ENCODE results near the gene MLNR. TPM values are rescaled to one million over a fixed set of nuclear protein-coding genes. Genes with fewer than 3 reads are reported as not detected.

MLNR gene
- polyA plus RNA-seq, 1 donor from 2014 or later = not detected

GRCh38 chr13:49234741-49235140 lies 14.6 kb downstream of the MLNR start:
- no peaks in the 10 kb centered on the region for H3K9me2 ChIP-seq (ENCODE audit: insufficient read depth, low read length)
- no peak for TF ChIP-seq MXI1 (conservative IDR thresholded peaks at IDR 0.05; ENCODE audit: poor library complexity, severe bottlenecking)
- TF ChIP-seq, protein P1, sequence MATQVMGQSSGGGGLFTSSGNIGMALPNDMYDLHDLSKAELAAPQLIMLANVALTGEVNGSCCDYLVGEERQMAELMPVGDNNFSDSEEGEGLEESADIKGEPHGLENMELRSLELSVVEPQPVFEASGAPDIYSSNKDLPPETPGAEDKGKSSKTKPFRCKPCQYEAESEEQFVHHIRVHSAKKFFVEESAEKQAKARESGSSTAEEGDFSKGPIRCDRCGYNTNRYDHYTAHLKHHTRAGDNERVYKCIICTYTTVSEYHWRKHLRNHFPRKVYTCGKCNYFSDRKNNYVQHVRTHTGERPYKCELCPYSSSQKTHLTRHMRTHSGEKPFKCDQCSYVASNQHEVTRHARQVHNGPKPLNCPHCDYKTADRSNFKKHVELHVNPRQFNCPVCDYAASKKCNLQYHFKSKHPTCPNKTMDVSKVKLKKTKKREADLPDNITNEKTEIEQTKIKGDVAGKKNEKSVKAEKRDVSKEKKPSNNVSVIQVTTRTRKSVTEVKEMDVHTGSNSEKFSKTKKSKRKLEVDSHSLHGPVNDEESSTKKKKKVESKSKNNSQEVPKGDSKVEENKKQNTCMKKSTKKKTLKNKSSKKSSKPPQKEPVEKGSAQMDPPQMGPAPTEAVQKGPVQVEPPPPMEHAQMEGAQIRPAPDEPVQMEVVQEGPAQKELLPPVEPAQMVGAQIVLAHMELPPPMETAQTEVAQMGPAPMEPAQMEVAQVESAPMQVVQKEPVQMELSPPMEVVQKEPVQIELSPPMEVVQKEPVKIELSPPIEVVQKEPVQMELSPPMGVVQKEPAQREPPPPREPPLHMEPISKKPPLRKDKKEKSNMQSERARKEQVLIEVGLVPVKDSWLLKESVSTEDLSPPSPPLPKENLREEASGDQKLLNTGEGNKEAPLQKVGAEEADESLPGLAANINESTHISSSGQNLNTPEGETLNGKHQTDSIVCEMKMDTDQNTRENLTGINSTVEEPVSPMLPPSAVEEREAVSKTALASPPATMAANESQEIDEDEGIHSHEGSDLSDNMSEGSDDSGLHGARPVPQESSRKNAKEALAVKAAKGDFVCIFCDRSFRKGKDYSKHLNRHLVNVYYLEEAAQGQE (IDR thresholded peaks at IDR 0.05; ENCODE audit: borderline replicate concordance) = no peak
- H3K9ac ChIP-seq (ENCODE audit: low read length) = no peak overlapping the region
- H3K4me2 ChIP-seq (ENCODE audit: low read length) = no peak overlapping the region
- no peak overlapping the region for H3K27ac ChIP-seq (ENCODE audit: low read length)
- H4K20me1 ChIP-seq (ENCODE audit: insufficient read depth) = no peaks in the 10 kb centered on the region
- H3K9me3 ChIP-seq (ENCODE audit: low read length) = no peaks in the 10 kb centered on the region
- no peak overlapping the region for H3K4me3 ChIP-seq (ENCODE audit: low read length)
- no peaks in the 10 kb centered on the region for H3K79me2 ChIP-seq (replicated peaks; ENCODE audit: insufficient read depth, low read length)
- H3F3A ChIP-seq (ENCODE audit: insufficient read depth, low read length, poor library complexity, severe bottlenecking) = no peaks in the 10 kb centered on the region
- H2AFZ ChIP-seq (ENCODE audit: low read depth, low read length) = no peak overlapping the region
- no peaks in the 10 kb centered on the region for H3K36me3 ChIP-seq (ENCODE audit: insufficient read depth, low read length)
- H3K27me3 ChIP-seq (ENCODE audit: insufficient read depth, low read depth, low read length) = no peaks in the 10 kb centered on the region

DNA sequence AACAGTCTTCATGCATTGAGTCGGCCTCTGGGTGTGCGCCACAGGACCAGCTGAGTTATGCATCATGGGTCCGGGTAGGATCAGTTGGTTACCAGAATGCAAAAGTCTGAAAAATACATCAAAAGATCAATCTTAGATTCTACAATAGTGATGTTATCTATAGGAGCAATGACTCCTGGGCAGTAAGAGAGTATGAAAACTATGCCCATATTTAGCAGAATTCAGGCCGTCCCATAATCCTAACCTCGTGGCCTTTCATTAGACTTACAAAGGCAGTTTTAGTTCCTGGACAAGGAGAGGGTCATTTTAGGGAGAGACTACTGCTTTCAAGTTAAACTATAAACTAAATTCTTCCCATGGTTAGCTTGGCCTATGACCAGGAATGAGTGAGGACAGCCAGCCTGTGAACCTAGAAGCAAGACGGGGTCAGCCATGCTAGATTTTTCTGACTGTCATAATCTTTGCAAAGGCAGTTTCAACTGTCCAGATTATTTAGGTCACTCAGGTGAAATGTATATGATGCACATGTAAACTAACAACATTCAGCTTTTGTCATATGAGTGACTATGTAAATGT lies 15.8 kb downstream of the MLNR start:
- H2AFZ ChIP-seq (ENCODE audit: low read depth, low read length) = no peak overlapping the region

DNA sequence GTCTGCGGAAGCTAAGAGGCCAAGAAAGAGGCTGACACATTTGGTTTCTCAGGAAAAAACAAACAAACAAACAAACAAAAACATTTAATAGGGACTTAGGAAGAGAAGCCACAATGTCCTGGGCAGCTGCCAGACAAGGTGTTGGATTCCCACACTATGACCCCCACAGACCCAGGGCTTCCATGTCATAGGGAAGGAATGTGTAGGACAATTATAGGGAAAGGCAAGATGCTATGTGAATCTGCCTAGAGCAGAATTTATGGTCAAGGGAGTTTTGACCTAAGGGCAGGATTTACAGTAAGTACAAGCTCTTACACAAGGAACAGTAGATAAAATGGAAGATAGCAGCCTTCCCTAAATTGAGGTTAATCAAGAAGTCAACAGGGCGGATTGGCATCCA lies 18.5 kb downstream of the MLNR start:
- H3K9me2 ChIP-seq (ENCODE audit: insufficient read depth, low read length) = no peaks in the 10 kb centered on the region

More for the DNA sequence above, 15.8 kb downstream of the MLNR start:
- Histone ChIP-seq H3K9ac (ENCODE audit: low read length) (no peak overlapping the region), H3K79me2 (replicated peaks; ENCODE audit: insufficient read depth, low read length) (no peaks in the 10 kb centered on the region), H3K9me2 (ENCODE audit: insufficient read depth, low read length) (no peaks in the 10 kb centered on the region), H3K27ac (ENCODE audit: low read length) (no peak overlapping the region), H3K36me3 (ENCODE audit: insufficient read depth, low read length) (no peaks in the 10 kb centered on the region), H4K20me1 (ENCODE audit: insufficient read depth) (no peaks in the 10 kb centered on the region), H3K9me3 (ENCODE audit: low read length) (no peaks in the 10 kb centered on the region), H3K4me2 (ENCODE audit: low read length) (no peak overlapping the region), H3K4me3 (ENCODE audit: low read length) (no peak overlapping the region), H3F3A (ENCODE audit: insufficient read depth, low read length, poor library complexity, severe bottlenecking) (no peaks in the 10 kb centered on the region), H3K27me3 (ENCODE audit: insufficient read depth, low read depth, low read length) (no peaks in the 10 kb centered on the region)
- TF ChIP-seq TAF1 (IDR thresholded peaks at IDR 0.05; ENCODE audit: low read depth) = no peak
- no peak for TF ChIP-seq EP300 (conservative IDR thresholded peaks at IDR 0.05; ENCODE audit: poor library complexity, severe bottlenecking)
- TF ChIP-seq, protein P2, sequence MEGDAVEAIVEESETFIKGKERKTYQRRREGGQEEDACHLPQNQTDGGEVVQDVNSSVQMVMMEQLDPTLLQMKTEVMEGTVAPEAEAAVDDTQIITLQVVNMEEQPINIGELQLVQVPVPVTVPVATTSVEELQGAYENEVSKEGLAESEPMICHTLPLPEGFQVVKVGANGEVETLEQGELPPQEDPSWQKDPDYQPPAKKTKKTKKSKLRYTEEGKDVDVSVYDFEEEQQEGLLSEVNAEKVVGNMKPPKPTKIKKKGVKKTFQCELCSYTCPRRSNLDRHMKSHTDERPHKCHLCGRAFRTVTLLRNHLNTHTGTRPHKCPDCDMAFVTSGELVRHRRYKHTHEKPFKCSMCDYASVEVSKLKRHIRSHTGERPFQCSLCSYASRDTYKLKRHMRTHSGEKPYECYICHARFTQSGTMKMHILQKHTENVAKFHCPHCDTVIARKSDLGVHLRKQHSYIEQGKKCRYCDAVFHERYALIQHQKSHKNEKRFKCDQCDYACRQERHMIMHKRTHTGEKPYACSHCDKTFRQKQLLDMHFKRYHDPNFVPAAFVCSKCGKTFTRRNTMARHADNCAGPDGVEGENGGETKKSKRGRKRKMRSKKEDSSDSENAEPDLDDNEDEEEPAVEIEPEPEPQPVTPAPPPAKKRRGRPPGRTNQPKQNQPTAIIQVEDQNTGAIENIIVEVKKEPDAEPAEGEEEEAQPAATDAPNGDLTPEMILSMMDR (IDR thresholded peaks at IDR 0.05; ENCODE audit: poor library complexity, severe bottlenecking) = no peak

More for the DNA sequence above, 18.5 kb downstream of the MLNR start:
- Histone ChIP-seq H3K27ac (ENCODE audit: low read length) (no peak overlapping the region), H3K9me3 (ENCODE audit: low read length) (no peaks in the 10 kb centered on the region), H3F3A (ENCODE audit: insufficient read depth, low read length, poor library complexity, severe bottlenecking) (no peaks in the 10 kb centered on the region), H3K9ac (ENCODE audit: low read length) (no peak overlapping the region), H3K27me3 (ENCODE audit: insufficient read depth, low read depth, low read length) (no peaks in the 10 kb centered on the region), H4K20me1 (ENCODE audit: insufficient read depth) (no peaks in the 10 kb centered on the region), H3K4me3 (ENCODE audit: low read length) (no peak overlapping the region), H3K36me3 (ENCODE audit: insufficient read depth, low read length) (no peaks in the 10 kb centered on the region), H2AFZ (ENCODE audit: low read depth, low read length) (no peak overlapping the region), H3K79me2 (replicated peaks; ENCODE audit: insufficient read depth, low read length) (no peaks in the 10 kb centered on the region), H3K4me2 (ENCODE audit: low read length) (no peak overlapping the region)
- TF ChIP-seq EZH2 (IDR thresholded peaks at IDR 0.05; ENCODE audit: borderline replicate concordance, insufficient read depth, low read length, poor library complexity, severe bottlenecking) = no peak
- TF ChIP-seq TAF1 (IDR thresholded peaks at IDR 0.05; ENCODE audit: low read depth) = no peak
- TF ChIP-seq POLR2AphosphoS5 (IDR thresholded peaks at IDR 0.05) = no peak
- TF ChIP-seq MXI1 (conservative IDR thresholded peaks at IDR 0.05; ENCODE audit: poor library complexity, severe bottlenecking) = no peak
- TF ChIP-seq, protein P1 (IDR thresholded peaks at IDR 0.05; ENCODE audit: borderline replicate concordance) = no peak
- TF ChIP-seq, protein P2 (IDR thresholded peaks at IDR 0.05; ENCODE audit: poor library complexity, severe bottlenecking) = no peak
- TF ChIP-seq EP300 (conservative IDR thresholded peaks at IDR 0.05; ENCODE audit: poor library complexity, severe bottlenecking) = no peak
- no peak for TF ChIP-seq SMC3 (conservative IDR thresholded peaks at IDR 0.05; ENCODE audit: poor library complexity)
- no peak for TF ChIP-seq RAD21 (conservative IDR thresholded peaks at IDR 0.05)

Data from neural cell (in vitro differentiated cells).